Measurements from ENCODE around the gene DAB2IP. TPM values are rescaled to one million over a fixed set of nuclear protein-coding genes. Genes with fewer than 3 reads are reported as not detected.

Gene DAB2IP
- total RNA-seq, 1 donor from 2014 or later: 41.7 TPM

DNA sequence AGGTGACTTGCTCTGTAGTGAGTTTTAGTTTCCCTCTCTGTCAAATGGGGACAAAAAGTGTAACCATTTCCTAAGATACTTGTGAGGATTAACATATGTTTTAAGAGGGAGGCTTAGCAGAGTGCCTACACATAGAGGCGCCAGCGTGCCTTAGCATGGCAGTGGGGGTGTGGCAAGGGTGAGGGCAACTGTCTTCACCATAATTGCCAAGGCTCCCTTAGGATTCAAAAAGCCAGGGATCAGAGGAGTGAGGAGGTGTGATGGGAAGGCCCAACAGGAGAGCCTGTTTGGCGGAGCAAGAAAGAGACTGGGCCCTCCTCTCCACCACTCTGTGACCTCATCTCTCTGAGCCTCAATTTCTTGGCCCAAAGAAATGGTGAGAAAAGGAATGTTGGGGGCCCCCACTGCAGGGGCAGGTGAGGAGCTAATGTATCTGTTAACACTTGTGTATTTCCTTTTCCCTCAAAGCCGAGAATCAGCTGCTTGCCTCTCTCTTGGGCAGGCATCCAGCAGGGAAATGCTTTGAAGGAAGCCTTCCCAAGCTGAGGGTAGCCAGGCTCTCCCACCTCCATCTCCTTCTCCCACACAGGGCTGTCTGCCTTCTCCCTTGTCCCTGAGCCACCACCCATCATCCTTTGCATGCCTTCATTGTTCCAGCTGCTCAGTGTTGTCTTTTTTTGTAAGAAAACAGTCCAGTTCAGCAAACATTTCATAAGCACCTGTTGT, 76.0 kb downstream of the DAB2IP start:
- peaks cover 79% of the 10 kb centered on the region for H4K20me1 ChIP-seq (ENCODE audit: insufficient read depth, low read length)
- H3K79me2 ChIP-seq (ENCODE audit: insufficient read depth, low read length): peaks cover 68% of the 10 kb centered on the region
- no peak overlapping the region for H3K27ac ChIP-seq (ENCODE audit: low read depth, low read length)
- H3K27me3 ChIP-seq (ENCODE audit: insufficient read depth, low read length): no peaks in the 10 kb centered on the region
- no peak overlapping the region for H3K4me3 ChIP-seq (ENCODE audit: insufficient read depth, low read depth, low read length)
- H3K36me3 ChIP-seq (ENCODE audit: insufficient read depth, low read length): no peaks in the 10 kb centered on the region
- Mint-ChIP-seq H3K27me3 (ENCODE audit: low read depth, unreplicated experiment) (no peaks in the 10 kb centered on the region), H3K27ac (ENCODE audit: unreplicated experiment) (peak overlapping the region; percentile 56), H3K36me3 (ENCODE audit: low read depth, unreplicated experiment) (peaks cover 14% of the 10 kb centered on the region), H3K9me3 (ENCODE audit: unreplicated experiment) (no peaks in the 10 kb centered on the region), H3K4me1 (ENCODE audit: low read depth, unreplicated experiment) (peaks cover 19% of the 10 kb centered on the region), H3K4me3 (ENCODE audit: unreplicated experiment) (no peak overlapping the region)
- H3K9ac ChIP-seq (ENCODE audit: low read length): no peak overlapping the region
- FAIRE-seq (no peak), DNase-seq (ENCODE audit: low read depth) (no peak)
- no peaks in the 10 kb centered on the region for H3K9me3 ChIP-seq (ENCODE audit: insufficient read depth, low read depth, low read length)
- TF ChIP-seq EZH2 (IDR thresholded peaks at IDR 0.05; ENCODE audit: insufficient read depth, low read length): no peak
- TF ChIP-seq, protein P1, sequence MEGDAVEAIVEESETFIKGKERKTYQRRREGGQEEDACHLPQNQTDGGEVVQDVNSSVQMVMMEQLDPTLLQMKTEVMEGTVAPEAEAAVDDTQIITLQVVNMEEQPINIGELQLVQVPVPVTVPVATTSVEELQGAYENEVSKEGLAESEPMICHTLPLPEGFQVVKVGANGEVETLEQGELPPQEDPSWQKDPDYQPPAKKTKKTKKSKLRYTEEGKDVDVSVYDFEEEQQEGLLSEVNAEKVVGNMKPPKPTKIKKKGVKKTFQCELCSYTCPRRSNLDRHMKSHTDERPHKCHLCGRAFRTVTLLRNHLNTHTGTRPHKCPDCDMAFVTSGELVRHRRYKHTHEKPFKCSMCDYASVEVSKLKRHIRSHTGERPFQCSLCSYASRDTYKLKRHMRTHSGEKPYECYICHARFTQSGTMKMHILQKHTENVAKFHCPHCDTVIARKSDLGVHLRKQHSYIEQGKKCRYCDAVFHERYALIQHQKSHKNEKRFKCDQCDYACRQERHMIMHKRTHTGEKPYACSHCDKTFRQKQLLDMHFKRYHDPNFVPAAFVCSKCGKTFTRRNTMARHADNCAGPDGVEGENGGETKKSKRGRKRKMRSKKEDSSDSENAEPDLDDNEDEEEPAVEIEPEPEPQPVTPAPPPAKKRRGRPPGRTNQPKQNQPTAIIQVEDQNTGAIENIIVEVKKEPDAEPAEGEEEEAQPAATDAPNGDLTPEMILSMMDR (IDR thresholded peaks at IDR 0.05; ENCODE audit: insufficient read depth, low read depth, low read length): no peak
- H3K4me1 ChIP-seq (ENCODE audit: insufficient read depth, low read length): peaks cover 15% of the 10 kb centered on the region
- H3K4me2 ChIP-seq (ENCODE audit: low read length): no peak overlapping the region
- no peak overlapping the region for H2AFZ ChIP-seq (ENCODE audit: low read depth, low read length)

DNA sequence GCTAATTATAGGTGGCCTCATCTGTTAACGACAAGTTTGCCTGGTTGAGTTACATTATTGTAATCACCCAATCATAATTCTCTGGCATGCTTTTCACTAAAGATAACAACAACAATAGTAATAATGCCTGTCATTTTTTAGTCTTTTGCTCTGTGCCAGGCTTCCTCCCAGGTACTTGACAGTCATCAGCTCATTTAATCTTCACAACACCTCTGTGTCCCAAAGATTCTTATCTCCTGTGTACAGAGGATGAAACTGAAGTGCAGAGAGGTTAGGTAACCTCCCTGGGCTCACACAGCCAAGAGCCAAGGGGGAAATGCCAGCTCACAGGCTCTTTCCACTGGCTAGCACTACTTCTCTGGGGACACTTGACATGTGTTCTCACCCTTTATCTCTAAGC, 77.5 kb downstream of the DAB2IP start:
- H3K9me3 Mint-ChIP-seq (ENCODE audit: unreplicated experiment): no peaks in the 10 kb centered on the region
- peaks cover 59% of the 10 kb centered on the region for H3K79me2 ChIP-seq (ENCODE audit: insufficient read depth, low read length)
- no peak overlapping the region for H3K9ac ChIP-seq (ENCODE audit: low read length)
- no peaks in the 10 kb centered on the region for H3K36me3 ChIP-seq (ENCODE audit: insufficient read depth, low read length)
- FAIRE-seq (no peak), DNase-seq (ENCODE audit: low read depth) (no peak)
- H3K4me1 Mint-ChIP-seq (ENCODE audit: low read depth, unreplicated experiment): peaks cover 25% of the 10 kb centered on the region
- peaks cover 14% of the 10 kb centered on the region for H3K36me3 Mint-ChIP-seq (ENCODE audit: low read depth, unreplicated experiment)
- peaks cover 15% of the 10 kb centered on the region for H3K4me1 ChIP-seq (ENCODE audit: insufficient read depth, low read length)
- no peaks in the 10 kb centered on the region for H3K9me3 ChIP-seq (ENCODE audit: insufficient read depth, low read depth, low read length)
- H4K20me1 ChIP-seq (ENCODE audit: insufficient read depth, low read length): peaks cover 75% of the 10 kb centered on the region
- TF ChIP-seq EZH2 (IDR thresholded peaks at IDR 0.05; ENCODE audit: insufficient read depth, low read length): no peak
- TF ChIP-seq, protein P1 (IDR thresholded peaks at IDR 0.05; ENCODE audit: insufficient read depth, low read depth, low read length): no peak
- H3K4me2 ChIP-seq (ENCODE audit: low read length): no peak overlapping the region
- no peaks in the 10 kb centered on the region for H3K27me3 ChIP-seq (ENCODE audit: insufficient read depth, low read length)
- H2AFZ ChIP-seq (ENCODE audit: low read depth, low read length): no peak overlapping the region
- no peak overlapping the region for H3K27ac ChIP-seq (ENCODE audit: low read depth, low read length)
- H3K4me3 Mint-ChIP-seq (ENCODE audit: unreplicated experiment): no peak overlapping the region
- no peaks in the 10 kb centered on the region for H3K27me3 Mint-ChIP-seq (ENCODE audit: low read depth, unreplicated experiment)
- no peak overlapping the region for H3K4me3 ChIP-seq (ENCODE audit: insufficient read depth, low read depth, low read length)
- H3K27ac Mint-ChIP-seq (ENCODE audit: unreplicated experiment): no peak overlapping the region
